HepG2 (cell line): ENCODE measurements around the gene MT1M. TPM values are rescaled to one million over a fixed set of nuclear protein-coding genes. Genes with fewer than 3 reads are reported as not detected.
A peak's percentile ranks its signal among the peaks of the same experiment; 100 is the strongest.

Experiments used
- ATAC-seq: fragments of 200-7000 bp; cut with Tn5 transposase; 3 replicates; pipeline ENCODE4 v1.9.1; 2020; ENCODE audit warnings: mild to moderate bottlenecking, moderate library complexity
- BruUV-seq: library from RNA; stranded (reverse); fragments of 400-500 nt; replicated peaks from 2 replicates; lab custom pipeline; 2021; lab: Mats Ljungman, UMichigan
- CTCF ChIA-PET: fragments of 300-600 bp; formaldehyde crosslinking; extraction: SDS; loops from one replicate; lab custom pipeline; 2021; ENCODE audit warnings: low total read pairs, inconsistent platforms, low intra/inter-chr PET ratio; lab: Yijun Ruan, JAX
- POLR2A ChIA-PET: fragments of 350-600 bp; sonication (Branson Sonifier 250); formaldehyde crosslinking; loops from one replicate; lab custom pipeline; 2020; ENCODE audit warnings: antibody characterized with exemption, inconsistent platforms; lab: Yijun Ruan, JAX
- DNase-seq: peaks from one replicate; pipeline ENCODE4 v3.0.0-alpha.2; 2015; ENCODE audit warnings: low spot score
- FAIRE-seq: peaks from 3 replicates; lab custom pipeline; 2011; peaks lifted over from hg19 to GRCh38; lab: Jason Lieb, UNC
- H2AFZ ChIP-seq: one replicate; pipeline ENCODE4 v1.6.1; 2011; ENCODE audit warnings: low read length, inconsistent platforms
- H3K27ac ChIP-seq: fragments of 300-600 bp; 3 replicates; pipeline ENCODE4 v1.8.0; 2011; ENCODE audit warnings: mixed run types, mild to moderate bottlenecking, mixed read lengths, low read length, inconsistent platforms; ENCODE audit not compliant: insufficient read depth; ENCODE audit errors: extremely low read length
- H3K27me3 ChIP-seq, 2 experiments: fragments of 200-600 bp in 1 of 2; 2 replicates in 1 of 2; 3 replicates in 1 of 2; pipeline versions ENCODE4 v1.6.0 to v1.8.0; 2011; ENCODE audit warnings: low read length in 2 of 2, mild to moderate bottlenecking in 2 of 2, moderate library complexity in 2 of 2, inconsistent platforms in 1 of 2; ENCODE audit not compliant: insufficient read depth in 2 of 2, control insufficient read depth in 1 of 2
- H3K36me3 ChIP-seq, 2 experiments: fragments of 200-600 bp in 1 of 2; replicated peaks in 1 of 2; 2 replicates in 1 of 2; 3 replicates in 1 of 2; pipeline versions ENCODE4 v1.5.1 to v1.8.0; 2011; ENCODE audit warnings: low read length in 2 of 2, inconsistent platforms in 1 of 2; ENCODE audit not compliant: insufficient read depth in 2 of 2, control insufficient read depth in 1 of 2
- H3K4me1 ChIP-seq: 2 replicates; pipeline ENCODE4 v1.5.1; 2012; ENCODE audit warnings: low read length, inconsistent platforms; ENCODE audit not compliant: insufficient read depth
- H3K4me2 ChIP-seq: 2 replicates; pipeline ENCODE4 v1.6.0; 2011; ENCODE audit warnings: low read depth, low read length, inconsistent platforms
- H3K4me3 ChIP-seq, 3 experiments: fragments of 200-600 bp in 1 of 3; sonication (generic), shearing (Covaris generic) in 1 of 3; replicated peaks in 1 of 3; 2 replicates each; pipeline ENCODE4 v1.5.1; 2011 to 2016; ENCODE audit warnings: low read length in 3 of 3, inconsistent platforms in 2 of 3, low read depth in 2 of 3, mild to moderate bottlenecking in 2 of 3, control low read depth in 1 of 3, mixed read lengths in 1 of 3; ENCODE audit not compliant: insufficient read depth in 1 of 3
- H3K79me2 ChIP-seq: one replicate; pipeline ENCODE4 v1.6.1; 2011; ENCODE audit warnings: low read length, inconsistent platforms; ENCODE audit not compliant: insufficient read depth
- H3K9ac ChIP-seq: 2 replicates; pipeline ENCODE4 v1.6.0; 2011; ENCODE audit warnings: mild to moderate bottlenecking, low read depth, low read length, inconsistent platforms; ENCODE audit not compliant: insufficient read depth
- H3K9me3 ChIP-seq: 2 replicates; pipeline ENCODE4 v1.5.1; 2012; ENCODE audit warnings: mild to moderate bottlenecking, low read length
- H4K20me1 ChIP-seq: 2 replicates; pipeline ENCODE4 v1.6.0; 2011; ENCODE audit warnings: inconsistent platforms, mild to moderate bottlenecking, low read length, moderate library complexity; ENCODE audit not compliant: insufficient read depth
- CAMTA2 ChIP-seq: sonication (generic); formaldehyde crosslinking; IDR thresholded peaks from 2 replicates; pipeline ENCODE4 v1.4.0; 2020; ENCODE audit warnings: mild to moderate bottlenecking, missing genetic modification reagents, borderline replicate concordance
- KDM5B ChIP-seq: sonication (generic); formaldehyde crosslinking; IDR thresholded peaks from 2 replicates; pipeline ENCODE4 v1.4.0; 2020; ENCODE audit warnings: missing genetic modification reagents, mild to moderate bottlenecking, borderline replicate concordance
- MAFG ChIP-seq: sonication (generic); formaldehyde crosslinking; IDR thresholded peaks from 2 replicates; pipeline ENCODE4 v1.5.1; 2020; ENCODE audit warnings: mild to moderate bottlenecking, missing genetic modification reagents
- NFE2L1 ChIP-seq: sonication (generic); formaldehyde crosslinking; IDR thresholded peaks from 2 replicates; pipeline ENCODE4 v1.4.0; 2020; ENCODE audit warnings: missing genetic modification reagents, mild to moderate bottlenecking, borderline replicate concordance
- TBX3 ChIP-seq: fragments of 450-650 bp; IDR thresholded peaks from 2 replicates; pipeline ENCODE4 v1.6.1; 2017; ENCODE audit warnings: antibody characterized with exemption, mild to moderate bottlenecking, inconsistent platforms, borderline replicate concordance
- ZBTB39 ChIP-seq: sonication (generic); formaldehyde crosslinking; IDR thresholded peaks from 2 replicates; pipeline ENCODE4 v1.5.0; 2020; ENCODE audit warnings: missing genetic modification reagents
- ZFP36L2 ChIP-seq: sonication (generic); formaldehyde crosslinking; IDR thresholded peaks from 2 replicates; pipeline ENCODE4 v1.4.0; 2020; ENCODE audit warnings: missing genetic modification reagents
- ZNF607 ChIP-seq: sonication (generic); formaldehyde crosslinking; IDR thresholded peaks from 2 replicates; pipeline ENCODE4 v1.5.1; 2020; ENCODE audit warnings: missing genetic modification reagents, mild to moderate bottlenecking, borderline replicate concordance
- ZNF746 ChIP-seq: sonication (generic); formaldehyde crosslinking; IDR thresholded peaks from 2 replicates; pipeline ENCODE4 v1.8.0; 2022; ENCODE audit warnings: mild to moderate bottlenecking, missing genetic modification reagents
- ZNF800 ChIP-seq: sonication (generic); formaldehyde crosslinking; IDR thresholded peaks from 2 replicates; pipeline ENCODE4 v1.4.0; 2020; ENCODE audit warnings: missing genetic modification reagents
- WGBS: methylation state at CpG from one replicate; pipeline ENCODE4 v1.1.6; 2017; ENCODE audit warnings: low lambda C conversion rate; 5-methylcytosine and 5-hydroxymethylcytosine counted together
- in situ Hi-C: cut with HindIII; loops from 2 replicates; pipeline ENCODE4 v1.10.0; 2017; ENCODE audit warnings: low pct_unique_long_range_greater_than_20kb; ENCODE audit not compliant: extremely low pct_ligation_motif_present
- intact Hi-C: fragments of 100-400 bp; cut with micrococcal nuclease; formaldehyde crosslinking; loops from one replicate; pipeline ENCODE4 v1.10.0; 2022; ENCODE audit not compliant: unreplicated experiment
- polyA plus RNA-seq, 8 experiments: library from polyadenylated mRNA; depleted of rRNA in 3 of 8; stranded (reverse) in 7 of 8; unstranded in 1 of 8; fragments of >200 nt; fragmentation: Illumina TruSeq in 4 of 8; extraction: Trizol in 4 of 8; gene quantifications; 2 replicates each; pipeline versions ENCODE4 v1.2.1 to v1.2.3, GENCODE V29; 2011 to 2016; ENCODE audit warnings: low read depth in 4 of 8, missing spikeins in 1 of 8, mixed read lengths in 1 of 8; ENCODE audit not compliant: insufficient read depth in 1 of 8
- total RNA-seq, 5 experiments: library from RNA; depleted of rRNA; stranded (reverse); fragments of >200 nt; fragmentation: Illumina TruSeq; extraction: Trizol; gene quantifications; 2 replicates each; pipeline ENCODE4 v1.2.3, GENCODE V29; 2016; ENCODE audit warnings: low read depth in 1 of 5

MT1M gene
- total and polyA plus RNA-seq, 2 of the 13 experiments (the other 11 are each of a cell fraction or from before 2014, with no cell fraction given): 4.6 TPM; not detected in 1

- ATAC-seq: no peak
- H3K4me2 ChIP-seq: no peak overlapping the region
- 43% methylated on average over 19 of the region's 19 CpGs for WGBS
- H2AFZ ChIP-seq: no peak overlapping the region
- 0 out of 2 replicates have a peak, but pooled peaks have one; percentile 3 for TF ChIP-seq KDM5B (CRISPR knock-in tag)
- TF ChIP-seq ZFP36L2: no peak
- no peak for TF ChIP-seq MAFG (CRISPR knock-in tag)
- TF ChIP-seq ZBTB39 (CRISPR knock-in tag): no peak
- CTCF ChIA-PET: no interaction called here
- no peak for DNase-seq
- FAIRE-seq: no peak
- in situ Hi-C loops: no loop called here
- peaks cover 7 to 43% of the 10 kb centered on the region in 2 experiments for H3K27me3 ChIP-seq
- no peaks in the 10 kb centered on the region for H3K9me3 ChIP-seq
- no peaks in the 10 kb centered on the region for H4K20me1 ChIP-seq
- no peak overlapping the region for H3K4me3 ChIP-seq
- POLR2A ChIA-PET: interaction anchor here (1.1 kb wide), 1 partner anchor 45 kb away, joined by 3 read pairs; the partner anchor contains the start of gene MT1E
- intact Hi-C loops: loop anchor here (5.0 kb wide), 1 partner anchor 192 kb away; no protein-coding TSS in a partner anchor
- H3K36me3 ChIP-seq: no peaks in the 10 kb centered on the region
- H3K4me1 ChIP-seq: peaks cover 27% of the 10 kb centered on the region
- no TSS peak for BruUV-seq
- no peak overlapping the region for H3K9ac ChIP-seq
- no peak overlapping the region for H3K27ac ChIP-seq
- H3K79me2 ChIP-seq: no peaks in the 10 kb centered on the region
These were observed 37.6 kb downstream of the MT1M start for GRCh38 chr16:56669840-56670619.

GRCh38 chr16:56670620-56670934 is 38.1 kb downstream of the MT1M start:
- no peak overlapping the region for H3K4me3 ChIP-seq
- TF ChIP-seq ZNF800 (CRISPR knock-in tag) (no peak), ZNF746 (CRISPR knock-in tag) (no peak), NFE2L1 (CRISPR knock-in tag) (no peak), ZNF607 (CRISPR knock-in tag) (no peak), TBX3 (no peak), CAMTA2 (CRISPR knock-in tag) (no peak)
- TF ChIP-seq, all 625 proteins: peak for 0
- H2AFZ ChIP-seq: no peak overlapping the region
- H3K36me3 ChIP-seq: no peaks in the 10 kb centered on the region
- H3K4me1 ChIP-seq: peaks cover 27% of the 10 kb centered on the region
- ATAC-seq (no peak), FAIRE-seq (no peak), DNase-seq (no peak)
- no peaks in the 10 kb centered on the region for H4K20me1 ChIP-seq
- CTCF ChIA-PET: no interaction called here
- peaks cover 7 to 48% of the 10 kb centered on the region in 2 experiments for H3K27me3 ChIP-seq
- no peaks in the 10 kb centered on the region for H3K79me2 ChIP-seq
- no peaks in the 10 kb centered on the region for H3K9me3 ChIP-seq
- no TSS peak for BruUV-seq
- H3K4me2 ChIP-seq: no peak overlapping the region
- in situ Hi-C loops: no loop called here
- H3K27ac ChIP-seq: no peak overlapping the region
- intact Hi-C loops: loop anchor here (5.0 kb wide), 1 partner anchor 192 kb away; no protein-coding TSS in a partner anchor
- 30% methylated on average over 2 of the region's 2 CpGs for WGBS
- no peak overlapping the region for H3K9ac ChIP-seq
- POLR2A ChIA-PET: interaction anchor here (1.1 kb wide), 1 partner anchor 45 kb away, joined by 3 read pairs; the partner anchor contains the start of gene MT1E
